Mesenchymal stem cell (in vitro differentiated cells and primary cell): Measurements from ENCODE around the gene FKBP11.

Experiments used
- DNase-seq: peaks from one replicate; pipeline ENCODE4 v3.0.0-alpha.2; 2013
- H2AFZ ChIP-seq: one replicate; pipeline ENCODE4 v1.6.1; 2013; ENCODE audit warnings: low read depth, mild to moderate bottlenecking, control low read depth, inconsistent platforms, low read length, moderate library complexity
- H2AK5ac ChIP-seq: 2 replicates; pipeline ENCODE4 v1.6.1; 2013; ENCODE audit warnings: low read length, moderate library complexity, mild to moderate bottlenecking, inconsistent platforms; ENCODE audit not compliant: severe bottlenecking
- H2BK120ac ChIP-seq: one replicate; pipeline ENCODE4 v1.6.1; 2013; ENCODE audit warnings: low read depth, mild to moderate bottlenecking, inconsistent platforms, low read length, moderate library complexity
- H2BK12ac ChIP-seq, 2 experiments: one replicate each; pipeline ENCODE4 v1.6.1; 2013; ENCODE audit warnings: inconsistent platforms in 2 of 2, low read length in 2 of 2, mild to moderate bottlenecking in 2 of 2, moderate library complexity in 2 of 2, control low read depth in 1 of 2
- H2BK15ac ChIP-seq: one replicate; pipeline ENCODE4 v1.6.1; 2013; ENCODE audit warnings: mild to moderate bottlenecking, low read depth, inconsistent platforms; ENCODE audit not compliant: poor library complexity, severe bottlenecking
- H2BK5ac ChIP-seq: 2 replicates; pipeline ENCODE4 v1.6.1; 2013; ENCODE audit warnings: low read depth, mild to moderate bottlenecking, low read length, control low read depth, inconsistent platforms; ENCODE audit not compliant: poor library complexity, severe bottlenecking
- H3K14ac ChIP-seq, 2 experiments: one replicate each; pipeline ENCODE4 v1.6.1; 2013; ENCODE audit warnings: inconsistent platforms in 2 of 2, low read length in 2 of 2, control low read depth in 1 of 2, mild to moderate bottlenecking in 1 of 2, moderate library complexity in 1 of 2
- H3K18ac ChIP-seq, 2 experiments: one replicate each; pipeline ENCODE4 v1.6.1; 2013; ENCODE audit warnings: inconsistent platforms in 2 of 2, low read length in 2 of 2, control low read depth in 1 of 2, low read depth in 1 of 2, mild to moderate bottlenecking in 1 of 2
- H3K23ac ChIP-seq, 2 experiments: one replicate each; pipeline ENCODE4 v1.6.1; 2013; ENCODE audit warnings: inconsistent platforms in 2 of 2, low read length in 2 of 2, mild to moderate bottlenecking in 2 of 2, moderate library complexity in 2 of 2, control low read depth in 1 of 2
- H3K27ac ChIP-seq: 2 replicates; pipeline ENCODE4 v1.5.1; 2013; ENCODE audit warnings: mild to moderate bottlenecking, moderate library complexity, low read length, control low read depth, inconsistent platforms; ENCODE audit not compliant: poor library complexity, severe bottlenecking
- H3K27me3 ChIP-seq, 2 experiments: 2 replicates each; pipeline versions ENCODE4 v1.6.1 to v1.7.0; 2013; ENCODE audit warnings: low read length in 2 of 2, mild to moderate bottlenecking in 2 of 2, moderate library complexity in 2 of 2, control low read depth in 1 of 2, inconsistent platforms in 1 of 2; ENCODE audit not compliant: control insufficient read depth in 1 of 2, insufficient read depth in 1 of 2
- H3K36me3 ChIP-seq, 2 experiments: 2 replicates each; pipeline versions ENCODE4 v1.6.1 to v1.7.0; 2013; ENCODE audit warnings: low read length in 2 of 2, control low read depth in 1 of 2, inconsistent platforms in 1 of 2, low read depth in 1 of 2, mild to moderate bottlenecking in 1 of 2; ENCODE audit not compliant: insufficient read depth in 2 of 2, control insufficient read depth in 1 of 2
- H3K4ac ChIP-seq, 2 experiments: one replicate each; pipeline ENCODE4 v1.6.1; 2013; ENCODE audit warnings: inconsistent platforms in 2 of 2, low read length in 2 of 2, mild to moderate bottlenecking in 2 of 2, moderate library complexity in 2 of 2, control low read depth in 1 of 2, low read depth in 1 of 2
- H3K4me1 ChIP-seq: 2 replicates; pipeline ENCODE4 v1.6.1; 2013; ENCODE audit warnings: low read depth, low read length, control low read depth; ENCODE audit not compliant: control insufficient read depth, insufficient read depth
- H3K4me2 ChIP-seq: 2 replicates; pipeline ENCODE4 v1.6.1; 2013; ENCODE audit warnings: low read length, mild to moderate bottlenecking, inconsistent platforms; ENCODE audit not compliant: poor library complexity, severe bottlenecking
- H3K4me3 ChIP-seq, 2 experiments: 2 replicates each; pipeline versions ENCODE4 v1.5.1 to v1.7.0; 2013; ENCODE audit warnings: low read length in 2 of 2, mild to moderate bottlenecking in 2 of 2, control low read depth in 1 of 2, low read depth in 1 of 2; ENCODE audit not compliant: insufficient read depth in 1 of 2
- H3K79me1 ChIP-seq: replicated peaks from 2 replicates; pipeline ENCODE4 v1.6.1; 2013; ENCODE audit warnings: mild to moderate bottlenecking, control low read depth, low read length, inconsistent platforms; ENCODE audit not compliant: poor library complexity, severe bottlenecking
- H3K9ac ChIP-seq: 2 replicates; pipeline ENCODE4 v1.7.0; 2013; ENCODE audit warnings: mild to moderate bottlenecking, low read length, moderate library complexity
- H3K9me3 ChIP-seq: 2 replicates; pipeline ENCODE4 v1.7.0; 2013; ENCODE audit warnings: mild to moderate bottlenecking, low read length; ENCODE audit not compliant: control insufficient read depth
- H4K8ac ChIP-seq: one replicate; pipeline ENCODE4 v1.6.1; 2013; ENCODE audit warnings: inconsistent platforms, mild to moderate bottlenecking, low read length, moderate library complexity
- H4K91ac ChIP-seq: one replicate; pipeline ENCODE4 v1.6.1; 2013; ENCODE audit warnings: mild to moderate bottlenecking, low read length, inconsistent platforms
- WGBS: methylation state at CpG from one replicate; pipeline ENCODE4 v1.1.7; 2013; ENCODE audit warnings: mixed read lengths; 5-methylcytosine and 5-hydroxymethylcytosine counted together

FKBP11 gene

DNA sequence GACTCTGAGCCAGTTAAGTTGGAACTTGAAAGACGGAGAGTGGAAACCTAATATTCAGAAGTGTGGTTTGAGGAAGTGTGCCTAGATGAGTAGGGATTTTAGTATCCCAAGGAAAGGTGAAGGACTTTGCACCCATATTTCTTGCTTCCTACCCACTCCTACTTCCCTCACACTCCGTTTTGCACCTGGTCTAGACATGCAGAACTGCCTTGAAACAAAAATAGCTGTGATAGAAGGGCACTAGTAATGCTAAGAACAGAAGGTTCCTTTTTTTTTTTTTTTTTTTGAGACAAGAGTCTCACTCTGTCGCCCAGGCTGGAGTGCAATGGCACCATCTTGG, 32.7 kb upstream of the FKBP11 start:
- no peak overlapping the region for H4K91ac ChIP-seq
- H3K4me3 ChIP-seq: peak overlapping the region in 1 of 2 experiments; percentile 84
- no peak overlapping the region for H3K23ac ChIP-seq
- H3K4ac ChIP-seq: no peak overlapping the region
- no peak overlapping the region for H2BK120ac ChIP-seq
- H3K18ac ChIP-seq: no peak overlapping the region
- no peak overlapping the region for H4K8ac ChIP-seq
- H2BK5ac ChIP-seq: no peak overlapping the region
- H3K4me1 ChIP-seq: peaks cover 8% of the 10 kb centered on the region
- no peak overlapping the region for H3K27ac ChIP-seq
- H3K14ac ChIP-seq: no peak overlapping the region
- H3K27me3 ChIP-seq: peaks cover 9 to 12% of the 10 kb centered on the region in 2 experiments
- no peak overlapping the region for H2AFZ ChIP-seq
- no peak overlapping the region for H2BK15ac ChIP-seq
- no peaks in the 10 kb centered on the region for H3K79me1 ChIP-seq
- WGBS: 89% methylated on average over 1 of the region's 3 CpGs
- peak overlapping the region; percentile 85 for H3K9ac ChIP-seq
- no peak overlapping the region for H2BK12ac ChIP-seq
- DNase-seq: no peak
- peak overlapping the region; percentile 70 for H3K4me2 ChIP-seq
- H3K36me3 ChIP-seq: peaks cover 3 to 19% of the 10 kb centered on the region in 2 experiments
- no peak overlapping the region for H2AK5ac ChIP-seq
- no peaks in the 10 kb centered on the region for H3K9me3 ChIP-seq

- Histone ChIP-seq H2BK15ac (peak within 1 kb of the TSS; percentile 95), H2AFZ (peak within 1 kb of the TSS; percentile 75), H4K8ac (peak within 1 kb of the TSS; percentile 59), H3K9me3 (no peaks in the 10 kb centered on the region), H3K4me1 (peaks cover 8% of the 10 kb centered on the region), H2BK5ac (peak within 1 kb of the TSS; percentile 90), H3K18ac (peak within 1 kb of the TSS; percentile 97 to 98), H2AK5ac (peak within 1 kb of the TSS; percentile 31), H4K91ac (peak within 1 kb of the TSS; percentile 91), H3K4ac (peak within 1 kb of the TSS; percentile 99), H3K36me3 (peaks cover 6 to 25% of the 10 kb centered on the region in 2 experiments), H2BK120ac (peak within 1 kb of the TSS; percentile 71), H3K14ac (peak within 1 kb of the TSS; percentile 25 to 95), H2BK12ac (no peak within 1 kb of the TSS), H3K79me1 (no peaks in the 10 kb centered on the region), H3K27me3 (peaks cover 7 to 12% of the 10 kb centered on the region in 2 experiments), H3K4me3 (peak within 1 kb of the TSS; percentile 84 to 97), H3K9ac (peak within 1 kb of the TSS; percentile 85), H3K27ac (peak within 1 kb of the TSS; percentile 81), H3K23ac (peak within 1 kb of the TSS in 1 of 2 experiments; percentile 37), H3K4me2 (peak within 1 kb of the TSS; percentile 70)
- under 1% methylated on average over 53 of the region's 58 CpGs for WGBS
- peak; percentile 94 for DNase-seq
These were observed 32.1 kb upstream of the FKBP11 start, which contains the start of gene ARF3 for GRCh38 chr12:48957141-48958048. ARF3 (minus strand) TSS chr12:48957487; CDS start chr12:48941095, 16,392 bp downstream.

DNA sequence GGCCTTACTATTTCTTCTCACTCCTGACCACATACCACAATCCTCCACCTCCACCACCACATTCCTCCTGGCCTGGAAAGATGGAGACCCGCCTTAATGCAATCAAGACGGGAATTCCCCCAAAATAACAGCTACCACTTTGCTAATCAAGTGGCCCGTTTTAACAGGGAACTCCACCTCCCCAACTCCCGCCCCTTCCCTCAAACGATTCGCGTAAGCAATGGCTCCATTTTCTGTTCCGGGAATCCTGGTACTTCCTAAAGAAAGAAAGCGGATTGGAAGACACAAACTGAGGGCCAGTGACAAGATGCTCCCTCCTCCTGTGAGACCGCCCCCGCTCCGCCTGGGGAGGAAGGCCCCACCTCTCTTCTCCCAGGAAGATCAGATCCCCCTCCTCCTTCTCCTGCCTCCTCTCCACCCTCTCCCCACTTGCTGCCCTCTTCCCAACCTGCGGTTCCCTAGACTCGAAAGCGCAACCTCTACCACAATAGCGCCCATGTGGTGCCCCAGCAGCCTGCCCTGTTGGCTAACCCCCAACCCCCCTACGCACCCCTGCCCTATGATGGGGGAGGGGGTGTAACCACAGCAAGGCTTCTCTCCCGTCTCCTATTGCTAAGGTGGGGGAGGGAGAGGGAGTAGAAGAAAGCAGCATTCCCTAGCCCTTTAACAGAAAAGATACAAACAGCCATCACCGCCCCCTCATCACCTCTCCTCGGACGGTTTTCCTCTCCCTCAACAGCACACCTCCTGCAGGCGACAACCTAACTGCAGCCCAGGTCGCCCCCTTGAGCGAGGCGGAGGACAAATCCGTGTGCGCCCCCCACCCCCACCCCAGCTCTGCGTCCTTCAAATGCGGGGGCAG, 31.2 kb upstream of the FKBP11 start:
- H3K4me1 ChIP-seq: peaks cover 8% of the 10 kb centered on the region
- no peak overlapping the region for H2BK12ac ChIP-seq
- H3K27me3 ChIP-seq: peaks cover 5 to 11% of the 10 kb centered on the region in 2 experiments
- H3K23ac ChIP-seq: no peak overlapping the region
- H3K4me2 ChIP-seq: peak overlapping the region; percentile 48
- H2AK5ac ChIP-seq: no peak overlapping the region
- H2BK120ac ChIP-seq: peak overlapping the region; percentile 71
- peak overlapping the region; percentile 99 for H3K4ac ChIP-seq
- peak overlapping the region; percentile 59 for H4K8ac ChIP-seq
- peak overlapping the region; percentile 91 for H4K91ac ChIP-seq
- H3K27ac ChIP-seq: peak overlapping the region; percentile 81
- under 1% methylated on average over 26 of the region's 29 CpGs for WGBS
- H3K4me3 ChIP-seq: peak overlapping the region; percentile 84 to 97
- peak overlapping the region; percentile 25 to 95 for H3K14ac ChIP-seq
- peak overlapping the region; percentile 90 for H2BK5ac ChIP-seq
- peak overlapping the region; percentile 85 for H3K9ac ChIP-seq
- H3K18ac ChIP-seq: peak overlapping the region; percentile 97 to 98
- DNase-seq: peak; percentile 99
- H3K79me1 ChIP-seq: no peaks in the 10 kb centered on the region
- H2AFZ ChIP-seq: peak overlapping the region; percentile 75
- H2BK15ac ChIP-seq: no peak overlapping the region
- no peaks in the 10 kb centered on the region for H3K9me3 ChIP-seq
- H3K36me3 ChIP-seq: peaks cover 9 to 31% of the 10 kb centered on the region in 2 experiments
